T47D (cell line): ENCODE measurements around the gene MYH9.
A peak's percentile ranks its signal among the peaks of the same experiment; 100 is the strongest.

Source experiments
- DNase-seq, 2 experiments: peaks; one replicate each; pipeline versions ENCODE4 v3.0.0 to v3.0.0-alpha.2; 2011 to 2012; ENCODE audit warnings: low read depth in 1 of 2, low spot score in 1 of 2
- JUND ChIP-seq: IDR thresholded peaks from 2 replicates; pipeline ENCODE4 v1.6.1; 2012; ENCODE audit warnings: low read depth
- in situ Hi-C: cut with HindIII; loops from 2 replicates; pipeline ENCODE4 v1.10.0; 2016; ENCODE audit warnings: low sequenced_read_pairs, low pct_unique_long_range_greater_than_20kb

MYH9 gene

DNA sequence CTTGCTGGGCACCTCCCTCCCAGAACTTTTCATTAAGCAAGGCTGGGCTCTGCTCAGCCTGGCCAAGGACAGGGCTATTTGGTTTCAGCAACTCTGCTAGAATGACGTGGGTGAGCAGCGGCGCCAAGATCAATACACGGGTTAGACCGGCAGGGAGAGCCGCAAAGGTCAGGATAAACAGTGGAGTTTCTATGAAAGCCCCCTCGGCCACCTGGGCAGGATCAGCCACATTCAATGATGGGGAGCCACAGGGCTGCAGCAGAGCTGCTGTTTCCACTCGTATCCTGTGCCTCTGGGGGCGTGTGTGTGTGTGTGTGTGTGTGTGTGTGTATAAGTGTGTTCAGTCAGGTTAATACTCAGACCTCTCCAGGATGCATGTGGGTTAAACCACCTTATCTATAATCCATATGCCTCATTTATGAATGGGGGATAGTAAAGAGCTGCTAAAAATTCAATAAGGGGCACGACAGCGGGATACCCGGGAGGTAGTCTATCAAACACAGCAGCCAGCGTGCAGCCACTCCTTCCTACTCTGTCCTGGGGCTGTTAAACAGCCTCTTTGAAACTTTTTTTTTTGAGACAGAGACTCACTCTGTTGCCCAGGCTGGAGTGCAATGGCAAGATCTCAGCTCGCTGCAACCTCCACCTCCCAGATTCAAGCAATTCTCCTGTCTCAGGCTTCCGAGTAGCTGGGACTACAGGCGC is 34.8 kb downstream of the MYH9 start:
- no peak for TF ChIP-seq JUND
- DNase-seq, result peak in 1 of 2 experiments; percentile 67
- in situ Hi-C loops, result no loop called here

DNA sequence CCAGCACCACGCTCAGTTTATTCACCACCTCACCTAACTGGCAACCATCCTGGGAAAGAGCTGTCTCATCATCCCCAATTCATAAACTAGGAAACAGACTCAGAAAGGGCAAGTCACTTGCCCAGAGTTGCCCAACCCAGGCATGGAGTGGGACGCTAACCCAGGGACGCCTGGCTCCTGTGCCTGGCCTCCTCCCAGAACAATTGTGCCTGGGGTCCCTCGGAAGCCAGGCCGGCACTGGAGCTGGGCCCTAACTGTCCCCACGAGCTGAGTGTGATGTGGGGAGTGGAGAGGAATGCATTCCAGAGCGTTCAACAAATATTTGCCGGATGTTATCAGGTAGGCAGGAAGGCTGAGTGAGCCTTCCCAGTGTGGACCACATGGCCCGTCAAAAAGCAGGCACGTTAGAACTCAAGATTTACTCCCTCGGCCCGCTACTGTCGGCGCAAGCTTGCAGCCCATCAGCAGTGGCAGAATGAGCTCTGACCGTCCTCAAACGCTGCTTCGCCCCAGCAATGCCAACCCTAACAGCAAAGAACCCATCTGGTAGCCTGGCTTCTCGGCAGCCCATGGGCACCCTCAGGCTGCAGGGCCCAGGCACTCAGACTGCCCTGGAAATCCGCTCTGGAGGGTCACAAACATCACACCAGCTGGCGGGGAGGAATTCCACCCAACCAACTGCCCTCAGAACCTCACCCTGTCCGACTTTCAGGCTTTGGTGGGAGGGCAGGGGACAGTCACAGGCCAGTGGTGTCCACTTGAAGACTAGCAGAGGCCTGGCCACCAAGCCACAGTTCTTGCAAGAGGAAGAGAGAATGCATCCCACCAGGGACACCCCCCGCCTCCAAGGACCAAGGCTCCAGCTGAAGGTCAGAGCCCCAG is 35.6 kb downstream of the MYH9 start:
- in situ Hi-C loops, result no loop called here
- peak in 1 of 2 experiments; percentile 81 for DNase-seq
- no peak for TF ChIP-seq JUND

DNA sequence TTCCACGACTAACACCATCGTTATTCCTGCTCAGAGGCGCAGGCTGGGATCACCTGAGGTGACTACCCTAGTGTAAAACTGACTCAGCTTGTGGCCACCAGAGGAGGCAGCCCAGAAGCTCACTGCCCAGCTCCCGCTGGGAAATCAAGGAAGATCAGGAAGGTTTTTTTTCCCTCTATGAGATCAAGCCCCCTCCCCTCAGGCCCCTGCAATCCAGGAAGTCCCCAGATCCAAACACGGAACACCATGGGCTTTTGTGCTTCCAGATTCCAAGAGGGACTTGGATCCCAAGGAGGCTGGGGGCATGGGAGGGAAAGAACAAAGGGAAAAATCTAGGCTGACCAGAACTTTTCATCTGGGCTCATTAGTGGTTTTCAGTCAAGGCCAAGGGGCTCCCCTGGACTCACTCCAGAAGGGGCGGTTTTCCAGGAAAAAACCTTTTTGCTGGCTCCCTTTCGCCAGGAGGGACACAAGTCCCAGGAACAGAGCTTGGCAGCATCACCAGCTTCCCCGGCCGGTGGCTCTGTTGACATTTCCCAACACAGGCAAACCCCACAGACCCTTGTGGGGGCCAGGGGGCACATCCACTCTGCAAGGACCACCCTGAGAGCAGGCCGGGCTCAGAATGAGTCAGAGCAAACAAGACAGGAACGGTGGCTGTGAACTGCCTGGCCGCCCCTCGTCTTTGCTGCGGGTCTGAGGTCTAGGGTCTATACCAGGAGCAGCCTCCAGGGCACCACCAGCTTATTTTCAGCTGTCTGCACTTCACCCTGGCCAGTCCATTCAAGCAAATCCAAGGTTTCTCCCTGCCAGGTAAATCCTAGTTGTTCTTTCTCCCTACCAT is 36.8 kb downstream of the MYH9 start:
- no peak for TF ChIP-seq JUND
- in situ Hi-C loops, result no loop called here
- no peak for DNase-seq

DNA sequence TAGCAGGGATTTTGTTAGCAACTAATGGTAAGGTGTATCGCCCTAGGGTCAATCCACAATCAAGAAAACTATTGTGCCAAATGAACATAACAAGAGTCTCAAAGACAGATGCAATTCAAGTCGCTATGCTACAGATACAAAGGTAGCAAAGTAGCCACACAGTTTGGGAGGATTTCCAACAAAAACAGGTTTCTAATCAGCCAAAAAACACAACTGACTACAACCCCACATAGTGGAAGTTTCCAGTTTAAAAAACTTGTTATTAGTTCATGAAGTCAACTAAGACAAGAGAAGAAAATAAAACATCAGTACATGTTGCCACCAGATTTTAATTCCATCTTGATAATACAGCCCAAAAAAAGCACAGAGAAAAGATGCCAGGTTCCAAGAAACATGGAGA is 38.0 kb downstream of the MYH9 start:
- in situ Hi-C loops, result no loop called here
- DNase-seq, result no peak
- TF ChIP-seq JUND, result no peak

GRCh38 chr22:36348760-36349159 is 39.0 kb downstream of the MYH9 start:
- in situ Hi-C loops, result no loop called here
- TF ChIP-seq JUND, result no peak
- no peak for DNase-seq

DNA sequence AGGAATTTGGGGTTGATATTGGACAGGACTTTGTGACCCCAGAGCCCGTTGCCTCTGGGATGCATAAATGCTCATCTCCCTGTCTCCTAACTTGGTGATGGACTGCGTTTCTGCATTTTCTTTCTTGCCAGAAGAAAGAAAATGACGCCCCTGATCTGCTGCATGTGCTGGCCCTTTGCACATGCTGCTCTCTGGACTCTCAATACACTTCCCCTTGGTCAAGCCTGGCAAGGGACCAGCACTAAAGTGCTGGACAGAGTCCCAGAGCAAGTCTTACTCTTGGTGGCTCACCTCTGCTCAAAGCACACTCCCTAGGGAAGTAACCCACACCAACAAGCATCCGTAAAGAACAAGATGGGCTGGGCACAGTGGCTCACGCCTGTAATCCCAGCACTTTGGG is 40.7 kb downstream of the MYH9 start:
- no peak for TF ChIP-seq JUND
- peak in 1 of 2 experiments; percentile 30 for DNase-seq
- in situ Hi-C loops, result no loop called here

- DNase-seq, result no peak
- TF ChIP-seq JUND, result no peak
- in situ Hi-C loops, result no loop called here
Measured at GRCh38 chr22:36344106-36344827, 43.5 kb downstream of the MYH9 start.

DNA sequence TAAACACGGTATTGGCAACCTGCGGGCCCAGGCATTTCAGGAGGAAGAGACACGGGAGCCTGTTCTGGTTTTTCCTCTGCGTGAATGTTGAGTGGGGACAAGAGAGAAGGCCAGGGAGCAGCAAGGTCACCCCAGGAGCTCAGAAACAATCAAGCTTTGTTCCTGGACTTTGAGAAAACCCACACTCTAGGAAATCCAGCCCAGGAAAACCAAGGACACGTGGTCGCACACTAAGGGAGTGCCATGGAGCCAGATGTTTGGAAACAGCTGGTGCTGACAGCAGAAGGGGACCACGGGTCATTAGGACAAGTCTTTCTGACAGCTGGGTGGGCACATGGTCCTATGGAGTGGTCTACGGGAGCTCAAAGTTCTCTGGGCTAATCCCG is 44.1 kb downstream of the MYH9 start:
- DNase-seq, result peak in 1 of 2 experiments; percentile 61
- in situ Hi-C loops, result no loop called here
- no peak for TF ChIP-seq JUND

DNA sequence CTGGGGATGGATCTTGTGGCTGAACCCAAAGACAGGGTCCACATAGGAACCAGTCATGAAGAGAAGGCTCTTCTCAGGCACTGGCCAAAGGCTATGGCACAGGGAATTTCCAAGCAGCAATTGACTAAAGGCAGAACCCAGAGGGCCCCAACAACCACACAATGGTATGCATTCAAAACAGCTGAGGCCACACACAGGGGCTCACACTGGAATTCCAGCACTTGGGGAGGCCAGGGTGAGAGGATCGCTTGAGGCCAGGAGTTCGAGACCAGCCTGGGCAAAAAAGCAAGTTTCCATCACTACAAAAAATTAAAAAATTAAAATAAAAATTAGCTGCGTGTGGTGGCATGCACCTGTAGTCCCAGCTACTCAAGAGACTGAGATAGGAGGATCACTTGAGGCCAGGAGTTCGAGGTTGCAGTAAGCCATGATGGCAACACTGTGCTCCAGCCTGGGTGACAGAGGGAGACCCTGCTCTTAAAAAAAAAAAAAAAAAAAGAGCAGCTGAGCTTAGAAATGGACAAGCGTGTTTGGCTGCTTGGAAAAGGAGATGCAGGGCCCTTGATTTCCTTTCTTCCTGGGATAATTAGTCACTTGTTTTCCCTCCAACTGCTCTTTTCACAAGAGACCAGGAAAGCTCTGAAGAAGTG is 44.6 kb downstream of the MYH9 start:
- no peak for TF ChIP-seq JUND
- in situ Hi-C loops, result no loop called here
- no peak for DNase-seq

- DNase-seq, result no peak
- TF ChIP-seq JUND, result no peak
- in situ Hi-C loops, result no loop called here
Measured at GRCh38 chr22:36341640-36342041, 46.1 kb downstream of the MYH9 start.

DNA sequence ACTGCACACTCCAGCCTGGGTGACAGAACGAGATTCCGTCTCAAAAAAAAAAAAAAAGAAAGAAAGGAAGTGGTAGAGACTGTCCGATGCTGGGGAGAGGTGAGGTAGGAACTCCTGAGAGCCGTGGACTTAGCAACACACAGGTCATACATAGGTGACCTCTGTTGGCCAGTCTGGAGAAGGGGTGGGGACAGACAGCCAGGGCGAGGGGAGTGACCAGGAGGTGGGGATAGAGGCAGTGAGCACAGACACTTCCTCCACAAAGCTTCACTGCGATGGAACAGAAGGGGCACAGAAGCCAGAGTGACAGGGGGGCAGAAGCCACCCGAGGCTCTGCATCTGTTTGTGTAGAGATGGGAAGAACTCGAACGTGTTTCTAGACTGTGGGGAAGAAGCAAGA is 47.1 kb downstream of the MYH9 start:
- no peak for DNase-seq
- in situ Hi-C loops, result no loop called here
- no peak for TF ChIP-seq JUND
